DND-41 (cell line): ENCODE measurements around the gene TMEM270.

Source experiments
- EZH2 ChIP-seq: IDR thresholded peaks from 3 replicates; pipeline ENCODE4 v1.6.1; 2012; ENCODE audit warnings: borderline replicate concordance, low read depth, mild to moderate bottlenecking, moderate library complexity, low read length, inconsistent platforms; ENCODE audit not compliant: severe bottlenecking
- TF ChIP-seq, protein P1 (sequence below): IDR thresholded peaks from 2 replicates; pipeline ENCODE4 v1.5.1; 2012; ENCODE audit warnings: borderline replicate concordance, low read length, moderate library complexity, mild to moderate bottlenecking; ENCODE audit not compliant: poor library complexity, severe bottlenecking; ENCODE audit errors: extremely low read depth

DNA sequence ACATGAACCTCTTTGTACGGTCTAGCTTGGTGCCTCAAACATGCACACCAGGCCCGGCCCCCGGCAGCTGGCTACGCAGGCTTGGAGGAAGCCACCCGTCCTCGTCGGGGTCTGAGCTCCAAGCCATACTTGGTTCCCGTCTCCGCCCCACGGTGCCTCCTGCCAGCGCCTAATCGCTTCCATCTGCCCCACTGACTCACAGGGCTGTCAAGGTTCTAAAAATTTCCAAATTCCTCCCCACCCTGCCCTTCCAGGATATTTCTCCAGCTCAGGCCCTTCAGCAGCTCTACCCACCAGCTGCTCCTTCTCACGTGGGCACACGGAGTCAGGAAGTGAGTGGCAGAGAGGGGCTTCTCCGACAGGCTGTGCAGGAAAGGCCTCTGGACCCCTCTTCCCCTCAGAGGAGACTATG, 38.8 kb downstream of the TMEM270 start:
- TF ChIP-seq, protein P1, sequence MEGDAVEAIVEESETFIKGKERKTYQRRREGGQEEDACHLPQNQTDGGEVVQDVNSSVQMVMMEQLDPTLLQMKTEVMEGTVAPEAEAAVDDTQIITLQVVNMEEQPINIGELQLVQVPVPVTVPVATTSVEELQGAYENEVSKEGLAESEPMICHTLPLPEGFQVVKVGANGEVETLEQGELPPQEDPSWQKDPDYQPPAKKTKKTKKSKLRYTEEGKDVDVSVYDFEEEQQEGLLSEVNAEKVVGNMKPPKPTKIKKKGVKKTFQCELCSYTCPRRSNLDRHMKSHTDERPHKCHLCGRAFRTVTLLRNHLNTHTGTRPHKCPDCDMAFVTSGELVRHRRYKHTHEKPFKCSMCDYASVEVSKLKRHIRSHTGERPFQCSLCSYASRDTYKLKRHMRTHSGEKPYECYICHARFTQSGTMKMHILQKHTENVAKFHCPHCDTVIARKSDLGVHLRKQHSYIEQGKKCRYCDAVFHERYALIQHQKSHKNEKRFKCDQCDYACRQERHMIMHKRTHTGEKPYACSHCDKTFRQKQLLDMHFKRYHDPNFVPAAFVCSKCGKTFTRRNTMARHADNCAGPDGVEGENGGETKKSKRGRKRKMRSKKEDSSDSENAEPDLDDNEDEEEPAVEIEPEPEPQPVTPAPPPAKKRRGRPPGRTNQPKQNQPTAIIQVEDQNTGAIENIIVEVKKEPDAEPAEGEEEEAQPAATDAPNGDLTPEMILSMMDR = no peak
- TF ChIP-seq EZH2 = no peak
